OCI-LY3 (cell line): ENCODE measurements around the gene TSR1.

Source experiments
- H2AFZ ChIP-seq: fragments of 200-600, 300-600 bp; shearing (Covaris generic); 2 replicates; pipeline ENCODE4 v1.6.0; 2014; ENCODE audit warnings: antibody characterized with exemption, low read depth, low read length
- H3K27ac ChIP-seq: fragments of 200-600, 300-600 bp; sonication (generic); 2 replicates; pipeline ENCODE4 v1.5.1; 2014; ENCODE audit warnings: mild to moderate bottlenecking, low read length, moderate library complexity, mixed read lengths
- H3K27me3 ChIP-seq: fragments of 200-600, 300-600 bp; sonication (generic); 2 replicates; pipeline ENCODE4 v1.6.1; 2014; ENCODE audit warnings: low read depth, low read length, mixed read lengths
- H3K36me3 ChIP-seq: fragments of 200-600, 300-600 bp; sonication (generic); replicated peaks from 2 replicates; pipeline ENCODE3; 2014; ENCODE audit warnings: low read depth, low read length, mixed read lengths
- H3K4me1 ChIP-seq: fragments of 300-600, 200-600 bp; sonication (generic); 2 replicates; pipeline ENCODE4 v1.6.1; 2014; ENCODE audit warnings: low read length, mixed read lengths
- H3K4me2 ChIP-seq: fragments of 200-600, 300-600 bp; sonication (generic); 2 replicates; pipeline ENCODE4 v1.6.1; 2014; ENCODE audit warnings: low read length, mixed read lengths
- H3K4me3 ChIP-seq: fragments of 300-600, 200-600 bp; sonication (generic); 2 replicates; pipeline ENCODE4 v1.5.1; 2014; ENCODE audit warnings: antibody characterized with exemption, mild to moderate bottlenecking, low read length, moderate library complexity
- H3K79me2 ChIP-seq: fragments of 300-600, 200-600 bp; shearing (Covaris generic); 2 replicates; pipeline ENCODE4 v1.6.1; 2014; ENCODE audit warnings: mild to moderate bottlenecking, low read length, mixed read lengths
- H3K9ac ChIP-seq: fragments of 300-600, 200-600 bp; shearing (Covaris generic); 2 replicates; pipeline ENCODE4 v1.6.0; 2014; ENCODE audit warnings: mild to moderate bottlenecking, low read length, moderate library complexity
- H3K9me3 ChIP-seq: fragments of 200-600, 300-600 bp; shearing (Covaris generic); 2 replicates; pipeline ENCODE4 v1.6.1; 2014; ENCODE audit warnings: low read length, mixed read lengths; ENCODE audit not compliant: insufficient read depth
- H4K20me1 ChIP-seq: fragments of 200-600, 300-600 bp; sonication (generic); 2 replicates; pipeline ENCODE4 v1.6.1; 2016; ENCODE audit warnings: low read length, mixed read lengths; ENCODE audit not compliant: insufficient read depth
- EZH2phosphoT487 ChIP-seq: fragments of 200-600 bp; shearing (Covaris generic); IDR thresholded peaks from 2 replicates; pipeline ENCODE4 v1.6.1; 2018; ENCODE audit warnings: antibody characterized with exemption, mixed run types, low read depth
- TF ChIP-seq, protein P1 (sequence below): fragments of 200-600, 300-600 bp; sonication (generic); IDR thresholded peaks from 2 replicates; pipeline ENCODE4 v1.5.1; 2014; ENCODE audit warnings: antibody characterized with exemption, low read length, low read depth

The TSR1 gene

DNA sequence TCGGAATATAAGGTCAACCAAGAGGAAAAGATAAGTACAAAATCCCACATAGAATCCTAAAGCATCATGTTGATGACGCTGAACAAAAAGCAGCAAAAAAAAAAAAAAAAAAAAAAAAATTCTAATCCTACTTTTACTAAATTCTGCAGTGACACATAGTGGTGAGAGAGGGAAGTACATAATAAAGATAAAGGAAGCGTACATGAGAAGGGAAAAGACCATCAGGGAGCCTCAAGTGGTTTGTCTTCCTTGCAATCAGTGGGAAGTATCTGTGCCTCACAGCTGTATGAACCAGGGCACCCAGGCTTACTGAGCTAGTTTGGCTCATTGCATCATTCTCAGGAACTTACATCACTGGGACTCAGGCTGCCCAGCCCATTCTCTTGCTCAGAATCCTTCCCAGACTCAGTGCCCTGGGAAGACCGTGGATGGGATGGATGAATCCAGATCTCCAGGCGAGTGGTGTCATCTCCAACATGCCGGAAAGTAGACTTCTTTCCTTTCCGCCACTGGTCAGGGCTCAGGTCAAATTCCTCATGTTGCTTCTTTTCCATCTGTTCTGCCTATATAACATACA lies 53.9 kb downstream of the TSR1 start:
- Histone ChIP-seq H2AFZ (no peak overlapping the region), H3K79me2 (no peaks in the 10 kb centered on the region), H3K36me3 (peaks cover 2% of the 10 kb centered on the region), H3K9me3 (no peaks in the 10 kb centered on the region), H3K27ac (no peak overlapping the region), H3K9ac (no peak overlapping the region), H3K27me3 (no peaks in the 10 kb centered on the region), H4K20me1 (no peaks in the 10 kb centered on the region), H3K4me2 (no peak overlapping the region), H3K4me1 (no peaks in the 10 kb centered on the region), H3K4me3 (no peak overlapping the region)
- TF ChIP-seq, protein P1, sequence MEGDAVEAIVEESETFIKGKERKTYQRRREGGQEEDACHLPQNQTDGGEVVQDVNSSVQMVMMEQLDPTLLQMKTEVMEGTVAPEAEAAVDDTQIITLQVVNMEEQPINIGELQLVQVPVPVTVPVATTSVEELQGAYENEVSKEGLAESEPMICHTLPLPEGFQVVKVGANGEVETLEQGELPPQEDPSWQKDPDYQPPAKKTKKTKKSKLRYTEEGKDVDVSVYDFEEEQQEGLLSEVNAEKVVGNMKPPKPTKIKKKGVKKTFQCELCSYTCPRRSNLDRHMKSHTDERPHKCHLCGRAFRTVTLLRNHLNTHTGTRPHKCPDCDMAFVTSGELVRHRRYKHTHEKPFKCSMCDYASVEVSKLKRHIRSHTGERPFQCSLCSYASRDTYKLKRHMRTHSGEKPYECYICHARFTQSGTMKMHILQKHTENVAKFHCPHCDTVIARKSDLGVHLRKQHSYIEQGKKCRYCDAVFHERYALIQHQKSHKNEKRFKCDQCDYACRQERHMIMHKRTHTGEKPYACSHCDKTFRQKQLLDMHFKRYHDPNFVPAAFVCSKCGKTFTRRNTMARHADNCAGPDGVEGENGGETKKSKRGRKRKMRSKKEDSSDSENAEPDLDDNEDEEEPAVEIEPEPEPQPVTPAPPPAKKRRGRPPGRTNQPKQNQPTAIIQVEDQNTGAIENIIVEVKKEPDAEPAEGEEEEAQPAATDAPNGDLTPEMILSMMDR = peak; percentile 45
- TF ChIP-seq EZH2phosphoT487 = no peak

DNA sequence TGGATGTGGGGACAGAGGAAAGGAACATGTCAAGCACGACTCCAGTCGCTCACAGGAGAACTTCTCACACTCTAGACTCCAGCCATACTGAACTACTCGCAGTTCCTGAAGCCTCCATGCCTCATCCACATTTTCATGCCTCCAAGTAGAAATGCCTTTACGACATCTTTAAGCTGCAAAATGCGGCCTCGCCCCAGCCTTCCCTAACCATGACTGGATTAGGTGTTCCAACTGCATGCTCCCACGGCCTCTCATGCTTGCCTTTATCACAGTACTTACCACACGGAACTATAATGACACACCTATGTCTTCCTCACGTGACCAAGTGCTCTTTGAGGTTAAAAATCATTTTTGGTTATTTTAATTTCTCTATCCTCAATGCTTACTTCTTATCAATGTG lies 56.5 kb downstream of the TSR1 start:
- peaks cover 2% of the 10 kb centered on the region for H3K36me3 ChIP-seq
- no peak overlapping the region for H3K4me2 ChIP-seq
- H3K9me3 ChIP-seq = no peaks in the 10 kb centered on the region
- H3K79me2 ChIP-seq = no peaks in the 10 kb centered on the region
- no peak overlapping the region for H3K4me3 ChIP-seq
- H3K9ac ChIP-seq = no peak overlapping the region
- no peak overlapping the region for H2AFZ ChIP-seq
- no peak for TF ChIP-seq EZH2phosphoT487
- TF ChIP-seq, protein P1 = no peak
- no peaks in the 10 kb centered on the region for H3K27me3 ChIP-seq
- H4K20me1 ChIP-seq = no peaks in the 10 kb centered on the region
- no peak overlapping the region for H3K27ac ChIP-seq
- H3K4me1 ChIP-seq = no peaks in the 10 kb centered on the region

DNA sequence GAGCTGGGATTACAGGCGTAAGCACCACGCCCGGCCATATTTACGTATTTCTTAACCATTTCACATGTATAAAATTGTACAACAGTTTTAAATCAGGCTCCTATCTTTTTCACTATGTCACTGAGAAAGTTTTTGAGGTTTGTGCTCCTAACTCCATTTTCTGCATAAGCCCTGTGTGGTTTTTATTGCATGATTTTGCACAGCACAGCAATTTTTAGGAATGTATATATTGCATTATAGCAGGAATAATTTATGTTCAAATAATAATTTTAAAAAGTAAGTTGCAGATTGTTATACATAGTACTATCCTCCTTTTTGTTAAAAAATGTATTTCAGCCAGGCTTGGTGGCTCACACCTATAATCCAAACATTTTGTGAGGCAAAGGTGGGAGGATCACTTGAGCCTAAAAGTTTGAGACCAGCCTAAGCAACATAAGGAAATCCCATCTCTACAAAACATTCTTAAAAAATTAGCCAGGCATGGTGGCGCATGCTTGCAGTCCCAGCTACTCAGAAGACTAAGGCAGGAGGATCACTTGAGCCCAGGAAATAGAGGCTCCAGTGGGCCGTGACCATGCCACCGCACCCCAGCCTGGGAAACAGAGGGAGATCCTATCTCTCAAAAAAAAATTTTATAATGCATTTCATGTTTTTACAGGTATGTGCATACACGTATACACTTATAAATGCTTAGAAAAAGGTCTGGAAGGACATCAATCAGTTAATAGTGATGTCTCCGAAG lies 58.7 kb downstream of the TSR1 start:
- Histone ChIP-seq H3K79me2 (no peaks in the 10 kb centered on the region), H3K27me3 (no peaks in the 10 kb centered on the region), H3K9me3 (no peaks in the 10 kb centered on the region), H4K20me1 (no peaks in the 10 kb centered on the region), H3K4me2 (no peak overlapping the region), H3K4me3 (no peak overlapping the region), H3K9ac (no peak overlapping the region), H3K36me3 (peaks cover 2% of the 10 kb centered on the region), H2AFZ (no peak overlapping the region), H3K27ac (no peak overlapping the region), H3K4me1 (no peaks in the 10 kb centered on the region)
- TF ChIP-seq, protein P1 = no peak
- no peak for TF ChIP-seq EZH2phosphoT487

DNA sequence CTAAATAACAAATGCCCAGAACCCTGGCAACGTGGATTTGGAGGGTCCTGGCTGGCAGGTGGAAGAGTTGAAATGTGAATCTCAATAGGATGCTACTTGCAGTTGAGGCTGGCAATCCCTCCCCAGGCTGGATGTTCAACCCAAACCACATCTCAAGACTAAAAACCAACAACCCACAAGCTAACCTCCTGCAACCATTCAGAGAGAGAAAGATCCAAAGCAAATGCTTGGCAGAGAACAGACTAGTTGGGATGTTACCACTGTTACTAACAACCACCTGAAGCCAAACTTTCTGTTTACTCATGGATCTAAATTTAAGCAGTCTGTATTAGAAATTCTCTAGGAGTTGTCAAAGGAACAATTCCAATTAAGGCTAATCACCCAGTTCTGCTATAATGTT lies 60.5 kb downstream of the TSR1 start:
- H3K9me3 ChIP-seq = no peaks in the 10 kb centered on the region
- TF ChIP-seq EZH2phosphoT487 = no peak
- TF ChIP-seq, protein P1 = no peak
- no peaks in the 10 kb centered on the region for H3K4me1 ChIP-seq
- H3K36me3 ChIP-seq = no peaks in the 10 kb centered on the region
- H3K79me2 ChIP-seq = no peaks in the 10 kb centered on the region
- no peak overlapping the region for H2AFZ ChIP-seq
- no peak overlapping the region for H3K4me2 ChIP-seq
- H3K9ac ChIP-seq = no peak overlapping the region
- H3K27me3 ChIP-seq = no peaks in the 10 kb centered on the region
- no peak overlapping the region for H3K27ac ChIP-seq
- no peak overlapping the region for H3K4me3 ChIP-seq
- no peaks in the 10 kb centered on the region for H4K20me1 ChIP-seq
